SK-N-SH (cell line): ENCODE measurements around the gene ANHX.

Experiments used
- GATA2 ChIP-seq: sonication (generic); formaldehyde crosslinking; IDR thresholded peaks from 2 replicates; pipeline ENCODE4 v1.5.0; 2020; ENCODE audit warnings: mild to moderate bottlenecking, missing genetic modification reagents
- TF ChIP-seq, protein P1 (sequence below): fragments of 200-600 bp; sonication (generic); IDR thresholded peaks from 2 replicates; pipeline ENCODE4 v1.6.1; 2017; ENCODE audit warnings: antibody characterized with exemption, mild to moderate bottlenecking, moderate library complexity
- TF ChIP-seq, protein P2 (sequence below): IDR thresholded peaks from 2 replicates; pipeline ENCODE4 v1.6.1; 2012; ENCODE audit warnings: mild to moderate bottlenecking, low read depth, low read length, moderate library complexity

DNA sequence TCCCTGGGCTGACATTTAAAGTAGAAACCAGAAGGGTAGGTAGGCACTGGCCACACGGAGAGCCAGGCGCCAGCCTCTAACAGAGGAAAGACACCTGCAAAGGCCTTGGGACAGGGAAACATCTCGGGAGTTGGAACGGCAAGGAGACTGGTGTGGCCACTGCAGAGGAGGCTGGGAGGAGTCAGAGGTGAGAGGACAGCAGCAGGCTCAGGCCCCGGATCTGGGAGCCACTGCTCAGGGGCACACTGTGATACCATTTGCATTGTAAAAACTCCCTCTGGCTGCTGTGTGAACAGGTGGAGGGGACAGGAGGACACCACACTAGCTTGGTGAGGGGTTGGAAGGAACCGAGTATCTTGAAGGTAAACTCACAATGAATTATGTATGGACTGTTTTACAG lies 2.7 kb downstream of the ANHX start:
- TF ChIP-seq, protein P1, sequence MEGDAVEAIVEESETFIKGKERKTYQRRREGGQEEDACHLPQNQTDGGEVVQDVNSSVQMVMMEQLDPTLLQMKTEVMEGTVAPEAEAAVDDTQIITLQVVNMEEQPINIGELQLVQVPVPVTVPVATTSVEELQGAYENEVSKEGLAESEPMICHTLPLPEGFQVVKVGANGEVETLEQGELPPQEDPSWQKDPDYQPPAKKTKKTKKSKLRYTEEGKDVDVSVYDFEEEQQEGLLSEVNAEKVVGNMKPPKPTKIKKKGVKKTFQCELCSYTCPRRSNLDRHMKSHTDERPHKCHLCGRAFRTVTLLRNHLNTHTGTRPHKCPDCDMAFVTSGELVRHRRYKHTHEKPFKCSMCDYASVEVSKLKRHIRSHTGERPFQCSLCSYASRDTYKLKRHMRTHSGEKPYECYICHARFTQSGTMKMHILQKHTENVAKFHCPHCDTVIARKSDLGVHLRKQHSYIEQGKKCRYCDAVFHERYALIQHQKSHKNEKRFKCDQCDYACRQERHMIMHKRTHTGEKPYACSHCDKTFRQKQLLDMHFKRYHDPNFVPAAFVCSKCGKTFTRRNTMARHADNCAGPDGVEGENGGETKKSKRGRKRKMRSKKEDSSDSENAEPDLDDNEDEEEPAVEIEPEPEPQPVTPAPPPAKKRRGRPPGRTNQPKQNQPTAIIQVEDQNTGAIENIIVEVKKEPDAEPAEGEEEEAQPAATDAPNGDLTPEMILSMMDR = no peak
- no peak for TF ChIP-seq GATA2 (CRISPR knock-in tag)
- TF ChIP-seq, protein P2, sequence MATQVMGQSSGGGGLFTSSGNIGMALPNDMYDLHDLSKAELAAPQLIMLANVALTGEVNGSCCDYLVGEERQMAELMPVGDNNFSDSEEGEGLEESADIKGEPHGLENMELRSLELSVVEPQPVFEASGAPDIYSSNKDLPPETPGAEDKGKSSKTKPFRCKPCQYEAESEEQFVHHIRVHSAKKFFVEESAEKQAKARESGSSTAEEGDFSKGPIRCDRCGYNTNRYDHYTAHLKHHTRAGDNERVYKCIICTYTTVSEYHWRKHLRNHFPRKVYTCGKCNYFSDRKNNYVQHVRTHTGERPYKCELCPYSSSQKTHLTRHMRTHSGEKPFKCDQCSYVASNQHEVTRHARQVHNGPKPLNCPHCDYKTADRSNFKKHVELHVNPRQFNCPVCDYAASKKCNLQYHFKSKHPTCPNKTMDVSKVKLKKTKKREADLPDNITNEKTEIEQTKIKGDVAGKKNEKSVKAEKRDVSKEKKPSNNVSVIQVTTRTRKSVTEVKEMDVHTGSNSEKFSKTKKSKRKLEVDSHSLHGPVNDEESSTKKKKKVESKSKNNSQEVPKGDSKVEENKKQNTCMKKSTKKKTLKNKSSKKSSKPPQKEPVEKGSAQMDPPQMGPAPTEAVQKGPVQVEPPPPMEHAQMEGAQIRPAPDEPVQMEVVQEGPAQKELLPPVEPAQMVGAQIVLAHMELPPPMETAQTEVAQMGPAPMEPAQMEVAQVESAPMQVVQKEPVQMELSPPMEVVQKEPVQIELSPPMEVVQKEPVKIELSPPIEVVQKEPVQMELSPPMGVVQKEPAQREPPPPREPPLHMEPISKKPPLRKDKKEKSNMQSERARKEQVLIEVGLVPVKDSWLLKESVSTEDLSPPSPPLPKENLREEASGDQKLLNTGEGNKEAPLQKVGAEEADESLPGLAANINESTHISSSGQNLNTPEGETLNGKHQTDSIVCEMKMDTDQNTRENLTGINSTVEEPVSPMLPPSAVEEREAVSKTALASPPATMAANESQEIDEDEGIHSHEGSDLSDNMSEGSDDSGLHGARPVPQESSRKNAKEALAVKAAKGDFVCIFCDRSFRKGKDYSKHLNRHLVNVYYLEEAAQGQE = no peak
